OCI-LY1 (cell line): ENCODE results near the gene CNNM4.

Source experiments
- H2AFZ ChIP-seq: fragments of 200-600 bp; sonication (generic), shearing (Covaris generic); 2 replicates; pipeline ENCODE4 v1.6.0; 2014; ENCODE audit warnings: antibody characterized with exemption, mild to moderate bottlenecking, low read length
- H3F3A ChIP-seq: fragments of 200-600 bp; sonication (generic), shearing (Covaris generic); 2 replicates; pipeline ENCODE4 v1.6.0; 2014; ENCODE audit warnings: mild to moderate bottlenecking, antibody characterized with exemption, low read length, moderate library complexity; ENCODE audit not compliant: insufficient read depth
- H3K27ac ChIP-seq: fragments of 200-600 bp; sonication (generic); 2 replicates; pipeline ENCODE4 v1.5.1; 2014; ENCODE audit warnings: low read length, mixed run types, mild to moderate bottlenecking, low read depth; ENCODE audit not compliant: poor library complexity, severe bottlenecking
- H3K27me3 ChIP-seq: fragments of 200-600 bp; sonication (generic); 2 replicates; pipeline ENCODE4 v1.6.0; 2014; ENCODE audit warnings: antibody characterized with exemption, mild to moderate bottlenecking, low read length, moderate library complexity; ENCODE audit not compliant: insufficient read depth
- H3K36me3 ChIP-seq: fragments of 200-600 bp; sonication (generic); 2 replicates; pipeline ENCODE4 v1.6.1; 2014; ENCODE audit warnings: mild to moderate bottlenecking, antibody characterized with exemption, low read length, moderate library complexity, mixed read lengths; ENCODE audit not compliant: insufficient read depth
- H3K4me1 ChIP-seq: fragments of 200-600 bp; sonication (generic); 2 replicates; pipeline ENCODE4 v1.5.1; 2014; ENCODE audit warnings: mild to moderate bottlenecking, low read length, moderate library complexity; ENCODE audit not compliant: insufficient read depth, severe bottlenecking
- H3K4me2 ChIP-seq: fragments of 200-600 bp; sonication (generic), shearing (Covaris generic); 2 replicates; pipeline ENCODE4 v1.6.1; 2014; ENCODE audit warnings: low read length
- H3K4me3 ChIP-seq: fragments of 200-600 bp; sonication (generic); 2 replicates; pipeline ENCODE4 v1.5.1; 2014; ENCODE audit warnings: low read length, low read depth, mild to moderate bottlenecking, mixed read lengths; ENCODE audit not compliant: poor library complexity, severe bottlenecking
- H3K79me2 ChIP-seq: fragments of 200-600 bp; shearing (Covaris generic); 2 replicates; pipeline ENCODE4 v1.6.1; 2016; ENCODE audit warnings: mixed run types, low read length, mixed read lengths; ENCODE audit not compliant: insufficient read depth
- H3K9ac ChIP-seq: fragments of 200-600 bp; sonication (generic), shearing (Covaris generic); 2 replicates; pipeline ENCODE4 v1.6.1; 2014; ENCODE audit warnings: mild to moderate bottlenecking, low read length, mixed read lengths
- H3K9me2 ChIP-seq: fragments of 200-600 bp; sonication (generic), shearing (Covaris generic); 2 replicates; pipeline ENCODE4 v1.6.1; 2014; ENCODE audit warnings: low read depth, mild to moderate bottlenecking, low read length, mixed read lengths
- H3K9me3 ChIP-seq: fragments of 200-600 bp; shearing (Covaris generic); 2 replicates; pipeline ENCODE4 v1.6.1; 2014; ENCODE audit warnings: low read length, mixed read lengths
- H4K20me1 ChIP-seq: fragments of 200-600 bp; sonication (generic), shearing (Covaris generic); 2 replicates; pipeline ENCODE4 v1.6.0; 2016; ENCODE audit warnings: mild to moderate bottlenecking, low read length; ENCODE audit not compliant: insufficient read depth
- EZH2 ChIP-seq: fragments of 200-600 bp; sonication (generic), shearing (Covaris generic); IDR thresholded peaks from 2 replicates; pipeline ENCODE4 v1.8.0; 2017; ENCODE audit warnings: borderline replicate concordance, mixed run types, mild to moderate bottlenecking, antibody characterized with exemption, low read length, moderate library complexity, mixed read lengths
- TF ChIP-seq, protein P1 (sequence below): fragments of 200-600 bp; sonication (generic), shearing (Covaris generic); IDR thresholded peaks from 2 replicates; pipeline ENCODE4 v1.5.1; 2017; ENCODE audit warnings: mild to moderate bottlenecking, antibody characterized with exemption, low read length, moderate library complexity, mixed read lengths

The CNNM4 gene

GRCh38 chr2:96734880-96735583, 25.7 kb upstream of the CNNM4 start:
- Histone ChIP-seq H3K9me3 (no peaks in the 10 kb centered on the region), H3K9me2 (no peaks in the 10 kb centered on the region), H3K27ac (no peak overlapping the region), H3K79me2 (peaks cover 5% of the 10 kb centered on the region; the same call in 1 of the 2 replicates), H3K36me3 (peaks cover 70% of the 10 kb centered on the region), H3K4me1 (peaks cover 19% of the 10 kb centered on the region), H4K20me1 (no peaks in the 10 kb centered on the region), H3K4me3 (no peak overlapping the region), H3K9ac (no peak overlapping the region), H3F3A (no peaks in the 10 kb centered on the region), H2AFZ (no peak overlapping the region), H3K27me3 (no peaks in the 10 kb centered on the region), H3K4me2 (no peak overlapping the region)
- no peak for TF ChIP-seq EZH2
- TF ChIP-seq, protein P1, sequence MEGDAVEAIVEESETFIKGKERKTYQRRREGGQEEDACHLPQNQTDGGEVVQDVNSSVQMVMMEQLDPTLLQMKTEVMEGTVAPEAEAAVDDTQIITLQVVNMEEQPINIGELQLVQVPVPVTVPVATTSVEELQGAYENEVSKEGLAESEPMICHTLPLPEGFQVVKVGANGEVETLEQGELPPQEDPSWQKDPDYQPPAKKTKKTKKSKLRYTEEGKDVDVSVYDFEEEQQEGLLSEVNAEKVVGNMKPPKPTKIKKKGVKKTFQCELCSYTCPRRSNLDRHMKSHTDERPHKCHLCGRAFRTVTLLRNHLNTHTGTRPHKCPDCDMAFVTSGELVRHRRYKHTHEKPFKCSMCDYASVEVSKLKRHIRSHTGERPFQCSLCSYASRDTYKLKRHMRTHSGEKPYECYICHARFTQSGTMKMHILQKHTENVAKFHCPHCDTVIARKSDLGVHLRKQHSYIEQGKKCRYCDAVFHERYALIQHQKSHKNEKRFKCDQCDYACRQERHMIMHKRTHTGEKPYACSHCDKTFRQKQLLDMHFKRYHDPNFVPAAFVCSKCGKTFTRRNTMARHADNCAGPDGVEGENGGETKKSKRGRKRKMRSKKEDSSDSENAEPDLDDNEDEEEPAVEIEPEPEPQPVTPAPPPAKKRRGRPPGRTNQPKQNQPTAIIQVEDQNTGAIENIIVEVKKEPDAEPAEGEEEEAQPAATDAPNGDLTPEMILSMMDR = no peak

GRCh38 chr2:96737251-96737650, 23.5 kb upstream of the CNNM4 start:
- no peaks in the 10 kb centered on the region for H3K27me3 ChIP-seq
- no peak overlapping the region for H3K4me3 ChIP-seq
- no peaks in the 10 kb centered on the region for H3K9me3 ChIP-seq
- H3K9ac ChIP-seq = no peak overlapping the region
- no peaks in the 10 kb centered on the region for H3F3A ChIP-seq
- H4K20me1 ChIP-seq = no peaks in the 10 kb centered on the region
- no peaks in the 10 kb centered on the region for H3K9me2 ChIP-seq
- no peak overlapping the region for H2AFZ ChIP-seq
- TF ChIP-seq, protein P1 = no peak
- no peak for TF ChIP-seq EZH2
- peaks cover 26% of the 10 kb centered on the region for H3K4me1 ChIP-seq
- H3K4me2 ChIP-seq = no peak overlapping the region
- no peak overlapping the region for H3K27ac ChIP-seq
- H3K36me3 ChIP-seq = peaks cover 54% of the 10 kb centered on the region
- H3K79me2 ChIP-seq = peaks cover 5% of the 10 kb centered on the region; the same call in 1 of the 2 replicates

DNA sequence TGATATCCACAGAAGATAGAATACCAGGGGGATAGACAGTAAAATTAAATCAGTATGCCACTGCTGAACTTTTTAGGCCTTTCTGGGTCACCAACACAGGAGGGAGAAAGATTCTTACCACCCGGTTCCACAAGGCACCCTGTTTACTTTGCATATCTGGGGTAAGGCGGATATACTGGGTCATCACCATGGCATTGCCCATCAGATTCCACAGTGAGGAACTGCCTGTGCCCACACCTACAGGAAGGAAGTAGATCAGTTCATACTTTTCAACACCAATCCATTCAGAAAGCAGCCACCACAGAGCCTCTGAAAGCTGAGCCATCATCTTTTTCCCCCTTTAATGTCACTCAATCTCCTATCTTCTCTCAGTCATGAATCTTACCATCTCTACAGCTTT, 22.9 kb upstream of the CNNM4 start:
- Histone ChIP-seq H3K27ac (peak overlapping the region; percentile 19), H3F3A (no peaks in the 10 kb centered on the region), H4K20me1 (no peaks in the 10 kb centered on the region), H3K4me2 (peak overlapping the region; percentile 48), H3K9me2 (no peaks in the 10 kb centered on the region), H3K27me3 (no peaks in the 10 kb centered on the region), H3K4me1 (peaks cover 26% of the 10 kb centered on the region), H3K36me3 (peaks cover 49% of the 10 kb centered on the region), H3K9me3 (no peaks in the 10 kb centered on the region), H3K9ac (no peak overlapping the region), H3K79me2 (peaks cover 5% of the 10 kb centered on the region; the same call in 1 of the 2 replicates), H3K4me3 (peak overlapping the region; percentile 20), H2AFZ (no peak overlapping the region)
- no peak for TF ChIP-seq EZH2
- TF ChIP-seq, protein P1 = no peak
